ENCODE measurements around the gene ABHD16B. TPM values are rescaled to one million over a fixed set of nuclear protein-coding genes. Genes with fewer than 3 reads are reported as not detected.
"Not testable (repeated sequence)": the region's sequence is repeated elsewhere in the genome, so short reads cannot be mapped to it uniquely, and the experiment has no call there.

ABHD16B gene
- total RNA-seq, 4 donors from 2014 or later = not detected

GRCh38 chr20:63878899-63879663 lies 17.8 kb downstream of the ABHD16B start:
- no peak overlapping the region for H3K27ac ChIP-seq
- DNase-seq = no peak
- no peak overlapping the region for H3K4me3 ChIP-seq
- TF ChIP-seq POLR2A (IDR thresholded peaks at IDR 0.05) (no peak), CTCF (IDR thresholded peaks at IDR 0.05) (no peak)
- no peaks in the 10 kb centered on the region for H3K9me3 ChIP-seq
- peaks cover 0 to 15% (median 0%) of the 10 kb centered on the region in 4 donors for H3K4me1 ChIP-seq
- peaks cover 0 to 84% (median 0%) of the 10 kb centered on the region in 3 donors for H3K36me3 ChIP-seq
- H3K27me3 ChIP-seq = no peaks in the 10 kb centered on the region

GRCh38 chr20:63880901-63881300 lies 19.6 kb downstream of the ABHD16B start:
- H3K4me1 ChIP-seq = peaks cover 0 to 22% (median 0%) of the 10 kb centered on the region in 4 donors
- H3K27me3 ChIP-seq, DNase-seq, H3K9me3 ChIP-seq, H3K4me3 ChIP-seq, H3K27ac ChIP-seq: not testable (repeated sequence)
- peaks cover 0 to 84% (median 0%) of the 10 kb centered on the region in 3 donors for H3K36me3 ChIP-seq

- Histone ChIP-seq H3K4me1 (peaks cover 0 to 22% (median 0%) of the 10 kb centered on the region in 4 donors), H3K36me3 (peaks cover 0 to 84% (median 0%) of the 10 kb centered on the region in 3 donors), H3K4me3 (no peak overlapping the region), H3K27me3 (no peaks in the 10 kb centered on the region), H3K9me3 (no peaks in the 10 kb centered on the region), H3K27ac (no peak overlapping the region)
- TF ChIP-seq POLR2A (IDR thresholded peaks at IDR 0.05) (no peak), CTCF (IDR thresholded peaks at IDR 0.05) (no peak)
- no peak for DNase-seq
Measured at GRCh38 chr20:63881451-63882226, 20.3 kb downstream of the ABHD16B start.

GRCh38 chr20:63882257-63883200 lies 21.2 kb downstream of the ABHD16B start:
- no peaks in the 10 kb centered on the region for H3K27me3 ChIP-seq
- no peak overlapping the region for H3K4me3 ChIP-seq
- no peak for DNase-seq
- peaks cover 0 to 84% (median 0%) of the 10 kb centered on the region in 3 donors for H3K36me3 ChIP-seq
- TF ChIP-seq CTCF (IDR thresholded peaks at IDR 0.05) (no peak), POLR2A (IDR thresholded peaks at IDR 0.05) (no peak)
- H3K9me3 ChIP-seq = no peaks in the 10 kb centered on the region
- peaks cover 0 to 22% (median 0%) of the 10 kb centered on the region in 4 donors for H3K4me1 ChIP-seq
- H3K27ac ChIP-seq = no peak overlapping the region

- H3K4me3 ChIP-seq = no peak overlapping the region
- no peaks in the 10 kb centered on the region for H3K27me3 ChIP-seq
- H3K4me1 ChIP-seq = peaks cover 0 to 22% (median 0%) of the 10 kb centered on the region in 4 donors
- peaks cover 0 to 84% (median 0%) of the 10 kb centered on the region in 3 donors for H3K36me3 ChIP-seq
- no peak overlapping the region for H3K27ac ChIP-seq
- no peak for DNase-seq
- H3K9me3 ChIP-seq = no peaks in the 10 kb centered on the region
- TF ChIP-seq POLR2A (IDR thresholded peaks at IDR 0.05) = no peak
- TF ChIP-seq CTCF (IDR thresholded peaks at IDR 0.05) = no peak
Measured at GRCh38 chr20:63883201-63883593, 21.9 kb downstream of the ABHD16B start.

All from Peyer's patch (tissue), 4 donors.